H1 (cell line): ENCODE measurements around the gene ADIPOQ. TPM values are rescaled to one million over a fixed set of nuclear protein-coding genes. Genes with fewer than 3 reads are reported as not detected.
"Not testable (repeated sequence)": the region's sequence is repeated elsewhere in the genome, so short reads cannot be mapped to it uniquely, and the experiment has no call there.

Experiments
- CTCF ChIA-PET: fragments of 300-600 bp; sonication (Branson Sonifier 250); formaldehyde crosslinking; loops from one replicate; lab custom pipeline; 2021; ENCODE audit not compliant: partially characterized antibody; lab: Charles Lee
- POLR2A ChIA-PET: fragments of 300-600 bp; sonication (Branson Sonifier 250); formaldehyde crosslinking; loops from one replicate; lab custom pipeline; 2021; ENCODE audit warnings: inconsistent platforms; ENCODE audit not compliant: partially characterized antibody; lab: Charles Lee
- DNase-seq, 2 experiments: peaks; one replicate each; pipeline versions ENCODE4 v3.0.0 to v3.0.0-alpha.2; 2010 to 2022; ENCODE audit warnings: low spot score in 2 of 2, low read depth in 1 of 2, mixed read lengths in 1 of 2
- FAIRE-seq: peaks from 2 replicates; lab custom pipeline; 2011; peaks lifted over from hg19 to GRCh38; lab: Jason Lieb, UNC
- H2AFZ ChIP-seq: 2 replicates; pipeline ENCODE4 v1.8.1; 2012; ENCODE audit warnings: low read length, inconsistent platforms
- H2AK5ac ChIP-seq: 2 replicates; pipeline ENCODE4 v1.6.1; 2013; ENCODE audit warnings: low read depth, low read length
- H2BK120ac ChIP-seq: replicated peaks from 2 replicates; pipeline ENCODE3; 2013; ENCODE audit warnings: low read depth, low read length, inconsistent platforms
- H2BK12ac ChIP-seq: 2 replicates; pipeline ENCODE4 v1.6.1; 2013; ENCODE audit warnings: low read depth, low read length
- H2BK15ac ChIP-seq: 2 replicates; pipeline ENCODE4 v1.6.1; 2013; ENCODE audit warnings: low read length
- H2BK20ac ChIP-seq: 2 replicates; pipeline ENCODE4 v1.6.1; 2013; ENCODE audit warnings: low read length
- H2BK5ac ChIP-seq: 2 replicates; pipeline ENCODE4 v1.6.1; 2013; ENCODE audit warnings: low read depth, low read length
- H3K14ac ChIP-seq: 2 replicates; pipeline ENCODE4 v1.6.1; 2013; ENCODE audit warnings: inconsistent platforms; ENCODE audit not compliant: insufficient read length
- H3K18ac ChIP-seq: 2 replicates; pipeline ENCODE4 v1.6.1; 2013; ENCODE audit warnings: low read length; ENCODE audit errors: extremely low read depth
- H3K23ac ChIP-seq: 2 replicates; pipeline ENCODE4 v1.6.1; 2013; ENCODE audit warnings: inconsistent platforms; ENCODE audit not compliant: insufficient read length
- H3K23me2 ChIP-seq: 2 replicates; pipeline ENCODE4 v1.6.1; 2013; ENCODE audit warnings: low read depth, low read length
- H3K27ac ChIP-seq: 2 replicates; pipeline ENCODE4 v1.6.1; 2011; ENCODE audit warnings: low read depth, low read length, inconsistent platforms
- H3K27me3 ChIP-seq, 4 experiments: replicated peaks in 1 of 4; 1 replicate in 1 of 4; 2 replicates in 3 of 4; pipeline versions ENCODE4 v1.6.1 to v1.8.1; 2011 to 2013; ENCODE audit warnings: low read length in 3 of 4, mild to moderate bottlenecking in 3 of 4, inconsistent platforms in 2 of 4, mixed read lengths in 2 of 4, moderate library complexity in 1 of 4; ENCODE audit not compliant: control insufficient read depth in 3 of 4, insufficient read depth in 3 of 4; ENCODE audit errors: extremely low read depth in 1 of 4
- H3K36me3 ChIP-seq, 4 experiments: 2 replicates each; pipeline versions ENCODE4 v1.6.1 to v1.8.1; 2011 to 2013; ENCODE audit warnings: mild to moderate bottlenecking in 4 of 4, low read length in 3 of 4, moderate library complexity in 2 of 4, control low read depth in 1 of 4, inconsistent platforms in 1 of 4; ENCODE audit not compliant: insufficient read depth in 4 of 4, control insufficient read depth in 2 of 4
- H3K4ac ChIP-seq: replicated peaks from 2 replicates; pipeline ENCODE3; 2013; ENCODE audit warnings: low read length, low read depth, mixed read lengths, inconsistent platforms; ENCODE audit not compliant: insufficient read length
- H3K4me1 ChIP-seq, 4 experiments: replicated peaks in 1 of 4; 1 replicate in 1 of 4; 2 replicates in 3 of 4; pipeline versions ENCODE4 v1.6.1 to v1.8.1; 2011 to 2013; ENCODE audit warnings: low read length in 3 of 4, inconsistent platforms in 2 of 4, mixed read lengths in 1 of 4; ENCODE audit not compliant: insufficient read depth in 4 of 4, control insufficient read depth in 3 of 4
- H3K4me2 ChIP-seq, 2 experiments: 2 replicates each; pipeline versions ENCODE4 v1.6.1 to v1.8.1; 2011 to 2013; ENCODE audit warnings: low read depth in 2 of 2, low read length in 2 of 2, control low read depth in 1 of 2, inconsistent platforms in 1 of 2, mild to moderate bottlenecking in 1 of 2; ENCODE audit not compliant: insufficient read depth in 1 of 2
- H3K4me3 ChIP-seq, 4 experiments: fragments of 200-600, 300-600 bp in 1 of 4; sonication (generic), shearing (Covaris generic), sonication (Bioruptor Twin) in 1 of 4; 2 replicates each; pipeline versions ENCODE4 v1.5.1 to v1.8.1; 2011 to 2016; ENCODE audit warnings: low read length in 4 of 4, low read depth in 3 of 4, control low read depth in 2 of 4, inconsistent platforms in 2 of 4, mild to moderate bottlenecking in 2 of 4, mixed read lengths in 1 of 4, moderate library complexity in 1 of 4; ENCODE audit not compliant: insufficient read depth in 2 of 4; ENCODE audit errors: extremely low read depth in 1 of 4
- H3K56ac ChIP-seq: replicated peaks from 2 replicates; pipeline ENCODE3; 2013; ENCODE audit warnings: low read depth, mild to moderate bottlenecking, mixed read lengths, low read length, inconsistent platforms; ENCODE audit not compliant: insufficient read length
- H3K79me1 ChIP-seq: 2 replicates; pipeline ENCODE4 v1.6.1; 2013; ENCODE audit warnings: low read depth, low read length, control low read depth
- H3K79me2 ChIP-seq, 2 experiments: 2 replicates each; pipeline versions ENCODE4 v1.6.1 to v1.8.1; 2012 to 2013; ENCODE audit warnings: low read length in 2 of 2, mild to moderate bottlenecking in 2 of 2, inconsistent platforms in 1 of 2; ENCODE audit not compliant: insufficient read depth in 2 of 2, control insufficient read depth in 1 of 2
- H3K9ac ChIP-seq, 4 experiments: replicated peaks in 1 of 4; 1 replicate in 1 of 4; 2 replicates in 3 of 4; pipeline versions ENCODE4 v1.6.1 to v1.8.1; 2011 to 2013; ENCODE audit warnings: low read depth in 3 of 4, low read length in 3 of 4, control low read depth in 2 of 4, mild to moderate bottlenecking in 2 of 4, moderate library complexity in 2 of 4, inconsistent platforms in 1 of 4; ENCODE audit errors: extremely low read depth in 1 of 4
- H3K9me3 ChIP-seq, 2 experiments: 2 replicates each; pipeline versions ENCODE4 v1.6.1 to v1.8.1; 2012 to 2013; ENCODE audit warnings: mild to moderate bottlenecking in 2 of 2, moderate library complexity in 2 of 2, control low read depth in 1 of 2, inconsistent platforms in 1 of 2, low read depth in 1 of 2, low read length in 1 of 2, mixed read lengths in 1 of 2; ENCODE audit not compliant: insufficient read depth in 2 of 2
- H4K20me1 ChIP-seq, 2 experiments: replicated peaks in 1 of 2; 2 replicates each; pipeline versions ENCODE3 to v1.8.1; 2011 to 2013; ENCODE audit warnings: inconsistent platforms in 2 of 2, low read length in 2 of 2, mild to moderate bottlenecking in 1 of 2; ENCODE audit not compliant: insufficient read depth in 2 of 2, control insufficient read depth in 1 of 2
- H4K5ac ChIP-seq: 2 replicates; pipeline ENCODE4 v1.6.1; 2013; ENCODE audit warnings: low read length, low read depth, mixed read lengths, inconsistent platforms; ENCODE audit not compliant: insufficient read length
- H4K8ac ChIP-seq: 2 replicates; pipeline ENCODE4 v1.8.0; 2013; ENCODE audit warnings: mild to moderate bottlenecking, moderate library complexity, low read length, inconsistent platforms; ENCODE audit not compliant: insufficient read depth; ENCODE audit errors: extremely low read depth
- H4K91ac ChIP-seq: replicated peaks from 2 replicates; pipeline ENCODE3; 2013; ENCODE audit warnings: low read length, mixed read lengths, inconsistent platforms; ENCODE audit not compliant: insufficient read length
- CBX5 ChIP-seq: fragments of 300-800, 300-1000 bp; sonication (generic); IDR thresholded peaks from 2 replicates; pipeline ENCODE4 v1.7.1; 2016; ENCODE audit warnings: antibody characterized with exemption, low read length, low read depth
- WGBS, 2 experiments: shearing (Covaris generic) in 1 of 2; methylation state at CpG; one replicate each; pipeline versions ENCODE4 v1.1.6 to v1.1.7; 2013 to 2015; ENCODE audit warnings: low lambda C conversion rate in 2 of 2, mixed read lengths in 2 of 2, inconsistent platforms in 1 of 2, low coverage in 1 of 2, missing lambda C conversion rate in 1 of 2; ENCODE audit not compliant: insufficient replicate concordance in 2 of 2, insufficient coverage in 1 of 2, insufficient read length in 1 of 2; ENCODE audit errors: extremely low coverage in 1 of 2, missing lambda C conversion rate in 1 of 2; 5-methylcytosine and 5-hydroxymethylcytosine counted together
- polyA plus RNA-seq, 7 experiments: library from polyadenylated mRNA; depleted of rRNA in 3 of 7; stranded (reverse) in 5 of 7; unstranded in 2 of 7; fragments of >200 nt in 5 of 7; fragments of 200-250 nt in 2 of 7; gene quantifications; 1 replicate in 5 of 7; 2 replicates in 1 of 7; 4 replicates in 1 of 7; pipeline versions ENCODE4 v1.2.1 to v1.2.3, GENCODE V29; 2011 to 2013; ENCODE audit warnings: missing spikeins in 2 of 7, mixed read lengths in 2 of 7
- total RNA-seq: library from RNA; stranded (reverse); fragmentation: NEBNext Ultra II Directional; extraction: Animal tissue kit (Norgen Biotek cat#: 25700); gene quantifications from 2 replicates; pipeline ENCODE4 v1.2.1, GENCODE V29; 2021

The ADIPOQ gene
- total and polyA plus RNA-seq, 2 of the 8 experiments (the other 6 are each of a cell fraction or from before 2014, with no cell fraction given) = not detected

DNA sequence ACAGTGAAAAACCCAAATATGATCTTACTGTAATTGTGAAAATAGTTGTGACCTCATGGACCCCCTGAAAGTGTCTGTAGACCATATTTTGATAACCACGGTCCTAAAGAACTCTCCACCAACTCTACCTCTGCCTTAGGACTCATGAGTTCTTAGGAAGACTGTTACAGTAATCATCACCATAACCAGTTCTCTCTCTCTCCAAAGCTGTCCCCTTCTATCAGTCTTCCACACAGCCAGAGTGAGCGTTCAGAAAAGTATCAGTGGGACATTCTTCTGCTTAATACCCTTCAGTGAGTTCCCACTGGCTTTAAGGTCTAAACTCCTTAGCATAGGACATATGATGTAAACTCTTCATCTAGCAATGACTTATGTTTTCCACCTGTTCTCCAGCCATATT lies 60.2 kb downstream of the ADIPOQ start:
- POLR2A ChIA-PET = interaction anchor here (0.6 to 0.9 kb wide), 2 partner anchors 25 to 38 kb away, joined by 3 read pairs; no protein-coding TSS in a partner anchor
- Histone ChIP-seq H2BK5ac (no peak overlapping the region), H3K27ac (no peak overlapping the region), H4K20me1 (no peaks in the 10 kb centered on the region), H4K91ac (no peak overlapping the region), H3K36me3 (no peaks in the 10 kb centered on the region), H3K56ac (no peak overlapping the region), H3K4me2 (no peak overlapping the region), H2BK15ac (no peak overlapping the region), H3K23me2 (no peaks in the 10 kb centered on the region), H3K23ac (no peak overlapping the region), H4K5ac (no peak overlapping the region), H2AK5ac (no peak overlapping the region), H3K9me3 (no peaks in the 10 kb centered on the region), H2BK120ac (no peak overlapping the region), H2AFZ (no peak overlapping the region), H4K8ac (no peak overlapping the region), H3K79me1 (no peaks in the 10 kb centered on the region), H3K4me1 (peaks cover 0 to 3% (median 1%) of the 10 kb centered on the region in 4 experiments; a peak in 2 of 7 replicates), H3K4me3 (no peak overlapping the region), H3K4ac (no peak overlapping the region), H3K18ac (no peak overlapping the region), H2BK20ac (no peak overlapping the region), H3K9ac (no peak overlapping the region), H3K79me2 (no peaks in the 10 kb centered on the region), H3K14ac (no peak overlapping the region), H2BK12ac (no peak overlapping the region), H3K27me3 (no peaks in the 10 kb centered on the region)
- FAIRE-seq = no peak
- WGBS, 2 experiments = 87% methylated on average over 2 of the region's 2 CpGs; no CpG with 5 or more reads in 1 of the 2 experiments
- no peak for TF ChIP-seq CBX5
- CTCF ChIA-PET = no interaction called here
- DNase-seq = no peak

DNA sequence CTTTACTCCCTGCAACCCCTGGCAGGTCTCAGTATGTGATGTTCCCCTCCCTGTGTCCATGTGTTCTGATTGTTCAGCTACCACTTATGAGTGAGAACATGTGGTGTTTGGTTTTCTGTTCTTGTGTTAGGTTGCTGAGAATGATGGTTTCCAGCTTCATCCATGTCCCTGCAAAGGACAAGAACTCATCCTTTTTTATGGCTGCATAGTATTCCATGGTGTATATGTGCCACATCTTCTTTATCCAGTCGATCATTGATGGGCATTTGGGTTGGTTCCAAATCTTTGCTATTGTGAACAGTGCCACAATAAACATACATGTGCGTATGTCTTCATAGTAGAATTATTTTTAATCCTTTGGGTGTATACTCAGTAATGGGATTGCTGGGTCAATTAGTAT lies 61.2 kb downstream of the ADIPOQ start:
- H3K27me3 ChIP-seq, H2BK12ac ChIP-seq, DNase-seq, H3K27ac ChIP-seq, H3K4ac ChIP-seq, H3K23ac ChIP-seq, H3K9ac ChIP-seq, H3K79me2 ChIP-seq, H2BK20ac ChIP-seq, H4K5ac ChIP-seq, H3K9me3 ChIP-seq, FAIRE-seq, H3K36me3 ChIP-seq, H3K4me1 ChIP-seq, H3K4me3 ChIP-seq, H3K79me1 ChIP-seq, H2BK120ac ChIP-seq, H4K20me1 ChIP-seq, POLR2A ChIA-PET, H2AK5ac ChIP-seq, H4K91ac ChIP-seq, H2AFZ ChIP-seq, H3K4me2 ChIP-seq, H3K56ac ChIP-seq, H2BK15ac ChIP-seq, H4K8ac ChIP-seq, H3K23me2 ChIP-seq, H3K14ac ChIP-seq, H3K18ac ChIP-seq, H2BK5ac ChIP-seq, CTCF ChIA-PET: not testable (repeated sequence)
- 93% methylated on average over 2 of the region's 2 CpGs; no CpG with 5 or more reads in 1 of the 2 experiments for WGBS, 2 experiments
